Loucy (cell line): ENCODE data around the gene PTTG1IP.
A peak's percentile ranks its signal among the peaks of the same experiment; 100 is the strongest.

Source experiments
- H2AFZ ChIP-seq: fragments of 200-600 bp; sonication (generic); 2 replicates; pipeline ENCODE4 v1.6.0; 2016; ENCODE audit warnings: antibody characterized with exemption, mild to moderate bottlenecking, low read length, moderate library complexity
- H3F3A ChIP-seq: fragments of 200-600 bp; 2 replicates; pipeline ENCODE4 v1.6.0; 2016; ENCODE audit warnings: antibody characterized with exemption, low read depth, mild to moderate bottlenecking
- H3K27me3 ChIP-seq: fragments of 200-600 bp; sonication (generic); 2 replicates; pipeline ENCODE4 v1.6.1; 2014; ENCODE audit warnings: low read length, mild to moderate bottlenecking; ENCODE audit not compliant: insufficient read depth, poor library complexity, severe bottlenecking
- H3K36me3 ChIP-seq: fragments of 200-600 bp; sonication (generic); 2 replicates; pipeline ENCODE4 v1.6.1; 2016; ENCODE audit warnings: low read length; ENCODE audit not compliant: insufficient read depth
- H3K4me1 ChIP-seq: fragments of 200-600 bp; sonication (generic); 2 replicates; pipeline ENCODE4 v1.5.1; 2014; ENCODE audit warnings: low read length, mild to moderate bottlenecking; ENCODE audit not compliant: insufficient read depth, poor library complexity, severe bottlenecking
- H3K4me2 ChIP-seq: fragments of 200-600 bp; sonication (generic); 2 replicates; pipeline ENCODE4 v1.6.0; 2014; ENCODE audit warnings: antibody characterized with exemption, low read length, low read depth, mild to moderate bottlenecking; ENCODE audit not compliant: poor library complexity, severe bottlenecking
- H3K4me3 ChIP-seq: fragments of 200-600 bp; sonication (generic); 2 replicates; pipeline ENCODE4 v1.5.1; 2014; ENCODE audit warnings: low read length, mild to moderate bottlenecking, mixed read lengths; ENCODE audit not compliant: poor library complexity, severe bottlenecking
- H3K79me2 ChIP-seq: fragments of 200-600 bp; sonication (generic); 2 replicates; pipeline ENCODE4 v1.6.1; 2014; ENCODE audit warnings: low read length; ENCODE audit not compliant: insufficient read depth
- H3K9ac ChIP-seq: fragments of 200-600 bp; sonication (generic); 2 replicates; pipeline ENCODE4 v1.6.0; 2014; ENCODE audit warnings: mild to moderate bottlenecking, low read depth, low read length, moderate library complexity; ENCODE audit not compliant: poor library complexity, severe bottlenecking
- H3K9me2 ChIP-seq: fragments of 200-600 bp; sonication (generic); replicated peaks from 2 replicates; pipeline ENCODE4 v1.6.1; 2016; ENCODE audit warnings: low read depth, low read length, mixed read lengths
- H3K9me3 ChIP-seq: fragments of 200-600 bp; sonication (generic); 2 replicates; pipeline ENCODE4 v1.6.1; 2014; ENCODE audit warnings: mild to moderate bottlenecking, antibody characterized with exemption, low read length, low read depth; ENCODE audit not compliant: insufficient read depth
- H4K20me1 ChIP-seq: fragments of 200-600 bp; sonication (generic); 2 replicates; pipeline ENCODE4 v1.6.0; 2014; ENCODE audit warnings: antibody characterized with exemption, low read length, mild to moderate bottlenecking; ENCODE audit not compliant: insufficient read depth, poor library complexity, severe bottlenecking
- EZH2phosphoT487 ChIP-seq: fragments of 200-600 bp; IDR thresholded peaks from 2 replicates; pipeline ENCODE4 v1.6.1; 2018; ENCODE audit warnings: antibody characterized with exemption, mild to moderate bottlenecking, moderate library complexity, borderline replicate concordance
- TF ChIP-seq, protein P1 (sequence below): fragments of 200-600 bp; sonication (generic); conservative IDR thresholded peaks from 2 replicates; pipeline ENCODE4 v1.5.1; 2014; ENCODE audit warnings: mild to moderate bottlenecking, antibody characterized with exemption, low read length

PTTG1IP gene

DNA sequence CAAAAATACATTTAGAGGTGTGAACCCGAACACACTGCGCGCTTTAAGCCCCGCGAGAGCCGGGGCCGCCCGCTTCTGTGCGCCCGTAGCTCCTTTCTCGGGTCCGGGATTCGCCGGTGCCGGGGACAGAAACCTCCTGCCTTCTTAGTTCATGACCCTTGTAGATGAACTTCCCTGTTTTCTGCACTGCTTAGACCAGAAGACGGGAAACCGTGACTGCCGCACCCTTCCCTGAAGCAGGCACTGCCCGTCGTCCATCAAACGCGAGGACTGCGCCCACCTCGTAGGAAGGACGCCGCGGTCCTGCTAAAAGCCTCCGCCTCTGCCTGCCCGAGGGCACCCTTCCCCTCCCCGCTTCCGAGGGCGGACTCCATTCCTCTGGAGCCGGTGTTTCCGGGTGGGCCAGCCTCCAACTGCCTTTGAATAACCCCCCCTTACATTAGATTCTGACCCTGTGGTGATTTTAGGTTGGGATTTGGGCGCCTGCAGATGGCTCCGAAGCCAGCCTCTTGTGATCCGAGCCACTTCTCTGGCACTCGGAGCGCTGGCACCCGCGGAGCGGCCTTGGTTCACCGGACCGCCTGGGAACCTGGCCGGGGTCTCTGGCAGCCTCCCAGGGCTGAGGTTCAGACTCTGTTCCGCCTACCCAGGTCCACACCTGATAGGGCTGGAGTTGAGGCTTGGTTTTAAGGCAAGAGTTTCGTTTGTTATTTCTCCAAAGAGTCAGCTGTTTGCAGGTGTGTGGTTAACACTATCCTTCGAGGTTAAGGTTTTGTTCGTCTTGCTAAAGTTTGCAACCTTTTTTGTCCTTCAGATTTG is 1.2 kb upstream of the PTTG1IP start:
- H3K4me3 ChIP-seq = peak overlapping the region; percentile 86
- peaks cover 38% of the 10 kb centered on the region for H3K79me2 ChIP-seq
- H3K27me3 ChIP-seq = no peaks in the 10 kb centered on the region
- H4K20me1 ChIP-seq = peaks cover 33% of the 10 kb centered on the region
- TF ChIP-seq, protein P1, sequence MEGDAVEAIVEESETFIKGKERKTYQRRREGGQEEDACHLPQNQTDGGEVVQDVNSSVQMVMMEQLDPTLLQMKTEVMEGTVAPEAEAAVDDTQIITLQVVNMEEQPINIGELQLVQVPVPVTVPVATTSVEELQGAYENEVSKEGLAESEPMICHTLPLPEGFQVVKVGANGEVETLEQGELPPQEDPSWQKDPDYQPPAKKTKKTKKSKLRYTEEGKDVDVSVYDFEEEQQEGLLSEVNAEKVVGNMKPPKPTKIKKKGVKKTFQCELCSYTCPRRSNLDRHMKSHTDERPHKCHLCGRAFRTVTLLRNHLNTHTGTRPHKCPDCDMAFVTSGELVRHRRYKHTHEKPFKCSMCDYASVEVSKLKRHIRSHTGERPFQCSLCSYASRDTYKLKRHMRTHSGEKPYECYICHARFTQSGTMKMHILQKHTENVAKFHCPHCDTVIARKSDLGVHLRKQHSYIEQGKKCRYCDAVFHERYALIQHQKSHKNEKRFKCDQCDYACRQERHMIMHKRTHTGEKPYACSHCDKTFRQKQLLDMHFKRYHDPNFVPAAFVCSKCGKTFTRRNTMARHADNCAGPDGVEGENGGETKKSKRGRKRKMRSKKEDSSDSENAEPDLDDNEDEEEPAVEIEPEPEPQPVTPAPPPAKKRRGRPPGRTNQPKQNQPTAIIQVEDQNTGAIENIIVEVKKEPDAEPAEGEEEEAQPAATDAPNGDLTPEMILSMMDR = no peak
- no peak for TF ChIP-seq EZH2phosphoT487
- H3F3A ChIP-seq = no peaks in the 10 kb centered on the region
- H3K36me3 ChIP-seq = no peaks in the 10 kb centered on the region
- no peaks in the 10 kb centered on the region for H3K9me3 ChIP-seq
- H2AFZ ChIP-seq = peak overlapping the region; percentile 78
- H3K4me2 ChIP-seq = peak overlapping the region; percentile 90
- no peaks in the 10 kb centered on the region for H3K9me2 ChIP-seq
- H3K9ac ChIP-seq = peak overlapping the region; percentile 78
- H3K4me1 ChIP-seq = peaks cover 37% of the 10 kb centered on the region

DNA sequence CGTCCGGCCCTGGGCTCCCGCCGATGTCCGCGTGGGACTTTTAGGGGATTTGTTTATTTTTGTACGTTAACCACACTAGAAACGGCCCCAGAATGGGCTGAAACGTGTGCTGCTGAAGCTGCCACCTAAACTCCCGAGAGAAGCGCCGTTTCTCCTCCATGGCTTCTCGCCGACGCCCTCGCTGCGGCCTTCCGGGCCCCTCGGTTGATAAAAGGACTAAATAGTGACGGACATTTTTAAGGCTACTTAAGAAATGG is 678 bp upstream of the PTTG1IP start:
- Histone ChIP-seq H3K9ac (peak overlapping the region; percentile 78), H3K4me1 (peaks cover 42% of the 10 kb centered on the region), H3K9me2 (no peaks in the 10 kb centered on the region), H2AFZ (peak overlapping the region; percentile 78), H3K4me3 (peak overlapping the region; percentile 86), H3K27me3 (no peaks in the 10 kb centered on the region), H3K36me3 (no peaks in the 10 kb centered on the region), H3K4me2 (peak overlapping the region; percentile 90), H3F3A (no peaks in the 10 kb centered on the region), H3K9me3 (no peaks in the 10 kb centered on the region), H4K20me1 (peaks cover 38% of the 10 kb centered on the region), H3K79me2 (peaks cover 43% of the 10 kb centered on the region)
- TF ChIP-seq EZH2phosphoT487 = no peak

DNA sequence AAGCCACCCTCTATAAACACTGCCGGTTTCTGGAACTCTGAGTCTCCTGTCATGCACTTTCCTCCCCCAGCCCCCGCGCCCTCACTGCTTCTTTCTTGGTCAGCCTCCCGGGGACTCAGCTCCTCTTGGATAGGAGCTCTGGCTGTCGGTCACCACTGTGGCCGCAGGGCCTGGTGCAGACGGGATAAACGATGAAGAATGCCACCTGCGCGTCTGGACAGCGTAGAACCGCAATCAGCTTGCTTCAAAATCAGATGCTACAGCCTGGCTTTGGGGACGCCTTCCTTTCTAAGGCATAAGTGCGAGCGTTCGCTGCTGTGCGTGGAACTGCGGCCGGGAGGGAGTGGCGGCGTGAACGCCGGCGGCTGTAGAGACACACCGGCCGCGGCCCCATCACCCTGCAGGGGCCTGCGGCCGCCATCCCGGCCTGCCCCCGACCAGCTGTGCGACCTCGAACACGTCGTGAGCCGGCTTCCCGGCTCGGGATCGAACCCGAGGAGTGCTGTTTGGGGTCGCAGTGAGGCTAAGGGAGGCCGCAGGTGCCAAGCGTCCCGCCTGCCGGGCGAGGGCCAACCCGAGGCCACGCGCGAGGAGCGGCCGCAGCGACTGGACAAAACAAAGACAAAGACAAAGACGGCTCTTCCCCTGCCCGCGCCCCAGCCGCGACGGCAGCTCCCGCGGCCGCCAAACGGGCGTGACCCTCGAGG is 688 bp downstream of the PTTG1IP start:
- Histone ChIP-seq H3K79me2 (peaks cover 57% of the 10 kb centered on the region), H4K20me1 (peaks cover 52% of the 10 kb centered on the region), H3K9ac (peak overlapping the region; percentile 88), H3K36me3 (no peaks in the 10 kb centered on the region; the same call in 1 of the 2 replicates), H3K4me3 (peak overlapping the region; percentile 86), H3K27me3 (no peaks in the 10 kb centered on the region), H3K9me3 (no peaks in the 10 kb centered on the region), H3K4me2 (peak overlapping the region; percentile 85), H3K9me2 (no peaks in the 10 kb centered on the region), H2AFZ (no peak overlapping the region; the same call in 1 of the 2 replicates), H3K4me1 (peaks cover 56% of the 10 kb centered on the region), H3F3A (no peaks in the 10 kb centered on the region)
- TF ChIP-seq EZH2phosphoT487 = no peak
- TF ChIP-seq, protein P1 = no peak
